WTC11 (cell line): ENCODE results near the gene KIAA1328. TPM values are rescaled to one million over a fixed set of nuclear protein-coding genes. Genes with fewer than 3 reads are reported as not detected.
A peak's percentile ranks its signal among the peaks of the same experiment; 100 is the strongest.

Source experiments
- ATAC-seq: fragments of 200-7000 bp; cut with Tn5 transposase; 2 replicates; pipeline ENCODE4 v1.10.0; 2021; ENCODE audit warnings: mild to moderate bottlenecking, moderate library complexity
- CTCF ChIA-PET: fragments of 300-600 bp; sonication (Branson Sonifier 250); formaldehyde crosslinking; loops from one replicate; lab custom pipeline; 2021; ENCODE audit warnings: antibody characterized with exemption; lab: Charles Lee
- POLR2A ChIA-PET: fragments of 350-600 bp; sonication (Branson Sonifier 250); formaldehyde crosslinking; loops from one replicate; lab custom pipeline; 2021; ENCODE audit warnings: antibody characterized with exemption; lab: Charles Lee
- DNase-seq: peaks from one replicate; pipeline ENCODE4 v3.0.0; 2021; ENCODE audit warnings: low spot score
- H3K27ac Mint-ChIP-seq: 2 replicates; pipeline ENCODE4 v1.8.0; 2021; ENCODE audit warnings: mixed read lengths
- H3K27me3 Mint-ChIP-seq: 2 replicates; pipeline ENCODE4 v1.8.0; 2021; ENCODE audit warnings: low read depth, mild to moderate bottlenecking, moderate library complexity, mixed read lengths
- H3K36me3 Mint-ChIP-seq: 2 replicates; pipeline ENCODE4 v1.8.0; 2021; ENCODE audit warnings: mixed read lengths
- H3K4me1 Mint-ChIP-seq: 2 replicates; pipeline ENCODE4 v1.8.0; 2022; ENCODE audit warnings: mixed read lengths
- H3K4me3 Mint-ChIP-seq: 2 replicates; pipeline ENCODE4 v1.8.0; 2021; ENCODE audit warnings: mild to moderate bottlenecking, moderate library complexity, mixed read lengths
- H3K9me3 Mint-ChIP-seq: 2 replicates; pipeline ENCODE4 v1.8.0; 2021; ENCODE audit warnings: mixed read lengths
- ELF4 ChIP-seq: sonication (generic); formaldehyde crosslinking; IDR thresholded peaks from 2 replicates; pipeline ENCODE4 v1.8.1; 2022; ENCODE audit warnings: low read depth, mild to moderate bottlenecking, moderate library complexity, missing genetic modification reagents
- ESRRA ChIP-seq: sonication (generic); formaldehyde crosslinking; IDR thresholded peaks from 2 replicates; pipeline ENCODE4 v1.8.1; 2022; ENCODE audit warnings: mild to moderate bottlenecking, missing genetic modification reagents, borderline replicate concordance
- FOXJ3 ChIP-seq: sonication (generic); formaldehyde crosslinking; IDR thresholded peaks from 2 replicates; pipeline ENCODE4 v1.9.0; 2021; ENCODE audit warnings: missing genetic modification reagents, mild to moderate bottlenecking, borderline replicate concordance
- HMGA2 ChIP-seq: fragments of 250-450 bp; sonication (Bioruptor Pico); IDR thresholded peaks from 2 replicates; pipeline ENCODE4 v1.4.0; 2021; ENCODE audit warnings: mild to moderate bottlenecking, moderate library complexity
- JUN ChIP-seq: sonication (generic); formaldehyde crosslinking; IDR thresholded peaks from 2 replicates; pipeline ENCODE4 v1.8.0; 2023; ENCODE audit warnings: mild to moderate bottlenecking, missing genetic modification reagents
- MYBL2 ChIP-seq: sonication (generic); formaldehyde crosslinking; IDR thresholded peaks from 2 replicates; pipeline ENCODE4 v1.8.1; 2023; ENCODE audit warnings: mild to moderate bottlenecking, moderate library complexity, missing genetic modification reagents
- NFATC4 ChIP-seq: fragments of 250-450 bp; sonication (Bioruptor Pico); IDR thresholded peaks from 2 replicates; pipeline ENCODE4 v1.9.0; 2021; ENCODE audit warnings: mild to moderate bottlenecking
- NR3C1 ChIP-seq: sonication (generic); formaldehyde crosslinking; conservative IDR thresholded peaks from 2 replicates; pipeline ENCODE4 v1.8.1; 2023; ENCODE audit warnings: low read depth, mild to moderate bottlenecking, missing genetic modification reagents
- OVOL2 ChIP-seq: fragments of 250-450 bp; sonication (Bioruptor Pico); IDR thresholded peaks from 2 replicates; pipeline ENCODE4 v1.9.0; 2021; ENCODE audit warnings: mild to moderate bottlenecking, borderline replicate concordance
- SMAD3 ChIP-seq: sonication (generic); formaldehyde crosslinking; IDR thresholded peaks from 2 replicates; pipeline ENCODE4 v1.8.0; 2022; ENCODE audit warnings: missing genetic modification reagents, mild to moderate bottlenecking, borderline replicate concordance
- SOX15 ChIP-seq: fragments of 250-450 bp; sonication (Bioruptor Pico); IDR thresholded peaks from 2 replicates; pipeline ENCODE4 v1.9.0; 2021; ENCODE audit warnings: mild to moderate bottlenecking
- TEAD4 ChIP-seq: sonication (generic); formaldehyde crosslinking; IDR thresholded peaks from 2 replicates; pipeline ENCODE4 v1.8.0; 2022; ENCODE audit warnings: mild to moderate bottlenecking, missing genetic modification reagents
- TP53 ChIP-seq: sonication (generic); formaldehyde crosslinking; IDR thresholded peaks from 2 replicates; pipeline ENCODE4 v1.8.1; 2023; ENCODE audit warnings: mild to moderate bottlenecking, missing genetic modification reagents
- ZNF138 ChIP-seq: sonication (generic); formaldehyde crosslinking; conservative IDR thresholded peaks from 2 replicates; pipeline ENCODE4 v1.8.1; 2022; ENCODE audit warnings: mild to moderate bottlenecking, moderate library complexity, missing genetic modification reagents
- ZNF416 ChIP-seq: fragments of 250-450 bp; sonication (Bioruptor Pico); IDR thresholded peaks from 2 replicates; pipeline ENCODE4 v1.9.0; 2021; ENCODE audit warnings: mild to moderate bottlenecking, inconsistent platforms
- ZNF671 ChIP-seq: fragments of 250-450 bp; sonication (Bioruptor Pico); IDR thresholded peaks from 2 replicates; pipeline ENCODE4 v1.8.0; 2021; ENCODE audit warnings: mild to moderate bottlenecking
- total RNA-seq: library from RNA; stranded (reverse); gene quantifications from 3 replicates; pipeline ENCODE4 v1.2.3, GENCODE V29; 2021
- TF ChIP-seq, protein P1 (sequence below): sonication (generic); formaldehyde crosslinking; IDR thresholded peaks from 2 replicates; pipeline ENCODE4 v1.8.0; 2022; ENCODE audit warnings: mild to moderate bottlenecking, missing genetic modification reagents
- TF ChIP-seq, protein P2 (sequence below): sonication (generic); formaldehyde crosslinking; IDR thresholded peaks from 2 replicates; pipeline ENCODE4 v1.8.0; 2022; ENCODE audit warnings: mild to moderate bottlenecking, missing genetic modification reagents
- TF ChIP-seq, protein P3 (sequence below): fragments of 200-600 bp; IDR thresholded peaks from 2 replicates; pipeline ENCODE4 v1.8.0; 2022; ENCODE audit warnings: antibody characterized with exemption
- TF ChIP-seq, protein P4 (sequence below): sonication (generic); formaldehyde crosslinking; IDR thresholded peaks from 2 replicates; pipeline ENCODE4 v1.8.1; 2023; ENCODE audit warnings: mild to moderate bottlenecking, missing genetic modification reagents
- TF ChIP-seq, protein P5 (sequence below): sonication (generic); formaldehyde crosslinking; IDR thresholded peaks from 2 replicates; pipeline ENCODE4 v1.8.0; 2022; ENCODE audit warnings: mild to moderate bottlenecking, missing genetic modification reagents

Gene KIAA1328
- total RNA-seq, 1 experiment from 2014 or later, result 4.8 TPM

DNA sequence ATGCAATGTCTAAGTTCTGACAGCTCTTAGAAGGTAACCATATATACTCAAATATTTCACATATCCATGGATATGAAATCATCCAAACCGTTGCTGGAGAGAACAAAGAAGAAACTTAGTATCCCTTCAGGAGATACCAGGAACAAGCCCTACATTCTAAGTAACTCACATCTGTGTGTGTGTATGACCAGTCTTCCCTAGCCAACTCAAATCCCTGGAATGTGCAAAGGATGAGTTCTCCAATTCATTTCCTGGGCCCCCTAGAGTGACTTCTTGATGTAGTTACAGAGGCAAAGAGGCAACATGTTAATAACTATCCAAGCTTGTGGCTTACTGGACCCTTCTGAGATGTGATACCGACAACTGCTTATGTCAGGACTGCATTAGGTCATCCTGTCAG is 20.2 kb upstream of the KIAA1328 start:
- Mint-ChIP-seq H3K27me3 (no peaks in the 10 kb centered on the region), H3K4me3 (no peak overlapping the region), H3K27ac (no peak overlapping the region), H3K4me1 (no peaks in the 10 kb centered on the region; the same call in 1 of the 2 replicates), H3K36me3 (peaks cover 50% of the 10 kb centered on the region), H3K9me3 (no peaks in the 10 kb centered on the region)
- no peak for ATAC-seq
- TF ChIP-seq, protein P1, sequence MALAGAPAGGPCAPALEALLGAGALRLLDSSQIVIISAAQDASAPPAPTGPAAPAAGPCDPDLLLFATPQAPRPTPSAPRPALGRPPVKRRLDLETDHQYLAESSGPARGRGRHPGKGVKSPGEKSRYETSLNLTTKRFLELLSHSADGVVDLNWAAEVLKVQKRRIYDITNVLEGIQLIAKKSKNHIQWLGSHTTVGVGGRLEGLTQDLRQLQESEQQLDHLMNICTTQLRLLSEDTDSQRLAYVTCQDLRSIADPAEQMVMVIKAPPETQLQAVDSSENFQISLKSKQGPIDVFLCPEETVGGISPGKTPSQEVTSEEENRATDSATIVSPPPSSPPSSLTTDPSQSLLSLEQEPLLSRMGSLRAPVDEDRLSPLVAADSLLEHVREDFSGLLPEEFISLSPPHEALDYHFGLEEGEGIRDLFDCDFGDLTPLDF, result no peak
- no peak for TF ChIP-seq MYBL2
- TF ChIP-seq ZNF671 (CRISPR knock-in tag), result no peak
- no peak for TF ChIP-seq SOX15 (CRISPR knock-in tag)
- TF ChIP-seq ESRRA (CRISPR knock-in tag), result no peak
- no peak for TF ChIP-seq NR3C1
- TF ChIP-seq JUN (CRISPR knock-in tag), result no peak
- TF ChIP-seq, protein P2, sequence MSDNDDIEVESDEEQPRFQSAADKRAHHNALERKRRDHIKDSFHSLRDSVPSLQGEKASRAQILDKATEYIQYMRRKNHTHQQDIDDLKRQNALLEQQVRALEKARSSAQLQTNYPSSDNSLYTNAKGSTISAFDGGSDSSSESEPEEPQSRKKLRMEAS, result no peak
- TF ChIP-seq NFATC4, result no peak
- POLR2A ChIA-PET, result no interaction called here
- no peak for DNase-seq
- CTCF ChIA-PET, result interaction anchor here (0.8 kb wide), 1 partner anchor 48 kb away, joined by 3 read pairs; no protein-coding TSS in a partner anchor

DNA sequence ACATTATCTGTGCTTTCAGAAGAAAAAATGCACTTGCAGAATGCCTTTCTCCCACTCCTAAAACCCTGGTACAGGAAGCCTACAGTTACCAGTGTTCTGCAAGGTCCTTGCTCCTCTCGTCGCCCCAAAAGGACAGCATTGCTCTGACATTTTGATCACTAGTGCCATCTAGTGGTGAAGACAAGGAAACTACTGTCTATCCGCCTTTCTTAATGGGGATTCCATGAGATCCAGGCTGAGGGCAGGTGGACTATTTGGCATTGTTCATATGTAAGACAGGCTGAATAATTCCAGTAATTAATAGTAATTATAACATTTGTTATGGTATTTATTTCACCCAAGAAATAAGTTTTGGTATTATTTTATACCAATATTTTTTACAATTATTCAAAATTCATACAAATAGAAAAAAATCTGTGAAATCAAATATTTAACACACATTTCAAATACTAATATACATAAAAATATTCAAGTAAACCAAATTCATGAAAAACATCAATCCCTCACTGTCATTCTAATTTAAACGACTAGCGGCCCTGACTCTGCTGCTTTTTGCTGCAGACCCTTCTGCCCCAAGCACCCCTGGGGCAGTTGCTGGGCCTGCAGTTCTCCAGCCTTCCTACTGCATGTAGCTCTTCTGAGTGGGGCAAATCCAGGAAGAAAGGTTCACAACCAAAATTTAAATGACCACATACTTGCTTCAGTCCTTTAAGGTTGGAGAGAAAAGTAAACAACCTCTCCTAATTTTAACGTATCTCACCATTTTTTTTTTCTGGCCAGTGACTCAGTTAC is 19.1 kb upstream of the KIAA1328 start:
- ATAC-seq (peak; percentile 98), DNase-seq (peak; percentile 17)
- TF ChIP-seq HMGA2 (CRISPR knock-in tag) (peak; percentile 53; the same call in 1 of the 2 replicates), SMAD3 (CRISPR knock-in tag) (no peak)
- TF ChIP-seq, protein P3, sequence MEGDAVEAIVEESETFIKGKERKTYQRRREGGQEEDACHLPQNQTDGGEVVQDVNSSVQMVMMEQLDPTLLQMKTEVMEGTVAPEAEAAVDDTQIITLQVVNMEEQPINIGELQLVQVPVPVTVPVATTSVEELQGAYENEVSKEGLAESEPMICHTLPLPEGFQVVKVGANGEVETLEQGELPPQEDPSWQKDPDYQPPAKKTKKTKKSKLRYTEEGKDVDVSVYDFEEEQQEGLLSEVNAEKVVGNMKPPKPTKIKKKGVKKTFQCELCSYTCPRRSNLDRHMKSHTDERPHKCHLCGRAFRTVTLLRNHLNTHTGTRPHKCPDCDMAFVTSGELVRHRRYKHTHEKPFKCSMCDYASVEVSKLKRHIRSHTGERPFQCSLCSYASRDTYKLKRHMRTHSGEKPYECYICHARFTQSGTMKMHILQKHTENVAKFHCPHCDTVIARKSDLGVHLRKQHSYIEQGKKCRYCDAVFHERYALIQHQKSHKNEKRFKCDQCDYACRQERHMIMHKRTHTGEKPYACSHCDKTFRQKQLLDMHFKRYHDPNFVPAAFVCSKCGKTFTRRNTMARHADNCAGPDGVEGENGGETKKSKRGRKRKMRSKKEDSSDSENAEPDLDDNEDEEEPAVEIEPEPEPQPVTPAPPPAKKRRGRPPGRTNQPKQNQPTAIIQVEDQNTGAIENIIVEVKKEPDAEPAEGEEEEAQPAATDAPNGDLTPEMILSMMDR, result peak; percentile 64
- CTCF ChIA-PET, result interaction anchor here (0.8 to 1.8 kb wide), 5 partner anchors 13 to 237 kb away, joined by 3 to 7 read pairs (median 4); partner anchors contain the start of genes KIAA1328 and TPGS2
- H3K27ac Mint-ChIP-seq, result no peak overlapping the region; the same call in 1 of the 2 replicates
- no peaks in the 10 kb centered on the region for H3K27me3 Mint-ChIP-seq
- POLR2A ChIA-PET, result no interaction called here
- no peak overlapping the region for H3K4me3 Mint-ChIP-seq
- no peaks in the 10 kb centered on the region; the same call in 1 of the 2 replicates for H3K4me1 Mint-ChIP-seq
- no peaks in the 10 kb centered on the region for H3K9me3 Mint-ChIP-seq
- H3K36me3 Mint-ChIP-seq, result peaks cover 47% of the 10 kb centered on the region

DNA sequence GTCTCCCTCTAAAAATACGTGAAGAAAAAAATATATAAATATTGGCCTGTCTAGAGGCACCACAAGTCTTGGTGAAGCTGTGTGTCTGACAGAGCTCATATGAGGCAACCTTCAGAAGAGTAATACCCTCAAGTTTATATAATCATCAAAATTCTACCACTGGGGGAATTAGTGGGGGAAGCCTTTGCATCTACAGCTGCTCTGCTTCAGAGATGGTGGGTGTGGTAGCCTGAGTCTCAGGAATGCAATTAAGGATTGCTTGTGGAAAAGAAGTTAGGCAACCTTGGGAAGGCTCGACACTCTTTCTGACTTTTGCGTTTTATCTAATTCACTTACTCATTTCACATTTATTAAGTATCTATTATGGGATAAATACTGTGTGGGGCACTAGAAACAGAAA is 17.5 kb upstream of the KIAA1328 start:
- CTCF ChIA-PET, result interaction anchor here (0.6 to 1.8 kb wide), 3 partner anchors 17 to 632 kb away, joined by 4 to 7 read pairs (median 7); partner anchors contain the start of genes KIAA1328 and TPGS2
- TF ChIP-seq SOX15 (CRISPR knock-in tag), result no peak
- TF ChIP-seq, protein P2, result no peak
- TF ChIP-seq JUN (CRISPR knock-in tag), result no peak
- no peak for TF ChIP-seq TEAD4 (CRISPR knock-in tag)
- TF ChIP-seq, protein P3, result no peak
- TF ChIP-seq FOXJ3 (CRISPR knock-in tag), result no peak
- TF ChIP-seq OVOL2 (CRISPR knock-in tag), result no peak
- TF ChIP-seq HMGA2 (CRISPR knock-in tag), result no peak
- TF ChIP-seq, protein P4, sequence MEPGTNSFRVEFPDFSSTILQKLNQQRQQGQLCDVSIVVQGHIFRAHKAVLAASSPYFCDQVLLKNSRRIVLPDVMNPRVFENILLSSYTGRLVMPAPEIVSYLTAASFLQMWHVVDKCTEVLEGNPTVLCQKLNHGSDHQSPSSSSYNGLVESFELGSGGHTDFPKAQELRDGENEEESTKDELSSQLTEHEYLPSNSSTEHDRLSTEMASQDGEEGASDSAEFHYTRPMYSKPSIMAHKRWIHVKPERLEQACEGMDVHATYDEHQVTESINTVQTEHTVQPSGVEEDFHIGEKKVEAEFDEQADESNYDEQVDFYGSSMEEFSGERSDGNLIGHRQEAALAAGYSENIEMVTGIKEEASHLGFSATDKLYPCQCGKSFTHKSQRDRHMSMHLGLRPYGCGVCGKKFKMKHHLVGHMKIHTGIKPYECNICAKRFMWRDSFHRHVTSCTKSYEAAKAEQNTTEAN (CRISPR knock-in tag), result no peak
- TF ChIP-seq ZNF416 (CRISPR knock-in tag), result no peak
- TF ChIP-seq TP53 (CRISPR knock-in tag), result no peak
- TF ChIP-seq, protein P5, sequence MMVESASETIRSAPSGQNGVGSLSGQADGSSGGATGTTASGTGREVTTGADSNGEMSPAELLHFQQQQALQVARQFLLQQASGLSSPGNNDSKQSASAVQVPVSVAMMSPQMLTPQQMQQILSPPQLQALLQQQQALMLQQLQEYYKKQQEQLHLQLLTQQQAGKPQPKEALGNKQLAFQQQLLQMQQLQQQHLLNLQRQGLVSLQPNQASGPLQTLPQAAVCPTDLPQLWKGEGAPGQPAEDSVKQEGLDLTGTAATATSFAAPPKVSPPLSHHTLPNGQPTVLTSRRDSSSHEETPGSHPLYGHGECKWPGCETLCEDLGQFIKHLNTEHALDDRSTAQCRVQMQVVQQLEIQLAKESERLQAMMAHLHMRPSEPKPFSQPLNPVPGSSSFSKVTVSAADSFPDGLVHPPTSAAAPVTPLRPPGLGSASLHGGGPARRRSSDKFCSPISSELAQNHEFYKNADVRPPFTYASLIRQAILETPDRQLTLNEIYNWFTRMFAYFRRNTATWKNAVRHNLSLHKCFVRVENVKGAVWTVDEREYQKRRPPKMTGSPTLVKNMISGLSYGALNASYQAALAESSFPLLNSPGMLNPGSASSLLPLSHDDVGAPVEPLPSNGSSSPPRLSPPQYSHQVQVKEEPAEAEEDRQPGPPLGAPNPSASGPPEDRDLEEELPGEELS (CRISPR knock-in tag), result no peak
- no peak for TF ChIP-seq ZNF138 (CRISPR knock-in tag)
- TF ChIP-seq ELF4 (CRISPR knock-in tag), result no peak
- TF ChIP-seq SMAD3 (CRISPR knock-in tag), result no peak

More for the DNA sequence above, 17.5 kb upstream of the KIAA1328 start:
- ATAC-seq, result no peak
- H3K36me3 Mint-ChIP-seq, result peaks cover 37% of the 10 kb centered on the region
- no peak for DNase-seq
- no peaks in the 10 kb centered on the region; the same call in 1 of the 2 replicates for H3K4me1 Mint-ChIP-seq
- H3K9me3 Mint-ChIP-seq, result no peaks in the 10 kb centered on the region
- H3K4me3 Mint-ChIP-seq, result no peak overlapping the region
- no peaks in the 10 kb centered on the region for H3K27me3 Mint-ChIP-seq
- POLR2A ChIA-PET, result no interaction called here
- H3K27ac Mint-ChIP-seq, result no peak overlapping the region
